H1 (cell line): Measurements from ENCODE around the gene MYMX. TPM values are rescaled to one million over a fixed set of nuclear protein-coding genes. Genes with fewer than 3 reads are reported as not detected.

ENCODE experiments used
- CTCF ChIA-PET: fragments of 300-600 bp; sonication (Branson Sonifier 250); formaldehyde crosslinking; loops from one replicate; lab custom pipeline; 2021; ENCODE audit not compliant: partially characterized antibody; lab: Charles Lee
- POLR2A ChIA-PET: fragments of 300-600 bp; sonication (Branson Sonifier 250); formaldehyde crosslinking; loops from one replicate; lab custom pipeline; 2021; ENCODE audit warnings: inconsistent platforms; ENCODE audit not compliant: partially characterized antibody; lab: Charles Lee
- DNase-seq, 2 experiments: peaks; one replicate each; pipeline versions ENCODE4 v3.0.0 to v3.0.0-alpha.2; 2010 to 2022; ENCODE audit warnings: low spot score in 2 of 2, low read depth in 1 of 2, mixed read lengths in 1 of 2
- FAIRE-seq: peaks from 2 replicates; lab custom pipeline; 2011; peaks lifted over from hg19 to GRCh38; lab: Jason Lieb, UNC
- H2AFZ ChIP-seq: 2 replicates; pipeline ENCODE4 v1.8.1; 2012; ENCODE audit warnings: low read length, inconsistent platforms
- H2AK5ac ChIP-seq: 2 replicates; pipeline ENCODE4 v1.6.1; 2013; ENCODE audit warnings: low read depth, low read length
- H2BK120ac ChIP-seq: replicated peaks from 2 replicates; pipeline ENCODE3; 2013; ENCODE audit warnings: low read depth, low read length, inconsistent platforms
- H2BK12ac ChIP-seq: 2 replicates; pipeline ENCODE4 v1.6.1; 2013; ENCODE audit warnings: low read depth, low read length
- H2BK15ac ChIP-seq: 2 replicates; pipeline ENCODE4 v1.6.1; 2013; ENCODE audit warnings: low read length
- H2BK20ac ChIP-seq: 2 replicates; pipeline ENCODE4 v1.6.1; 2013; ENCODE audit warnings: low read length
- H2BK5ac ChIP-seq: 2 replicates; pipeline ENCODE4 v1.6.1; 2013; ENCODE audit warnings: low read depth, low read length
- H3K14ac ChIP-seq: 2 replicates; pipeline ENCODE4 v1.6.1; 2013; ENCODE audit warnings: inconsistent platforms; ENCODE audit not compliant: insufficient read length
- H3K18ac ChIP-seq: 2 replicates; pipeline ENCODE4 v1.6.1; 2013; ENCODE audit warnings: low read length; ENCODE audit errors: extremely low read depth
- H3K23ac ChIP-seq: 2 replicates; pipeline ENCODE4 v1.6.1; 2013; ENCODE audit warnings: inconsistent platforms; ENCODE audit not compliant: insufficient read length
- H3K23me2 ChIP-seq: 2 replicates; pipeline ENCODE4 v1.6.1; 2013; ENCODE audit warnings: low read depth, low read length
- H3K27ac ChIP-seq: 2 replicates; pipeline ENCODE4 v1.6.1; 2011; ENCODE audit warnings: low read depth, low read length, inconsistent platforms
- H3K27me3 ChIP-seq, 4 experiments: replicated peaks in 1 of 4; 1 replicate in 1 of 4; 2 replicates in 3 of 4; pipeline versions ENCODE4 v1.6.1 to v1.8.1; 2011 to 2013; ENCODE audit warnings: low read length in 3 of 4, mild to moderate bottlenecking in 3 of 4, inconsistent platforms in 2 of 4, mixed read lengths in 2 of 4, moderate library complexity in 1 of 4; ENCODE audit not compliant: control insufficient read depth in 3 of 4, insufficient read depth in 3 of 4; ENCODE audit errors: extremely low read depth in 1 of 4
- H3K36me3 ChIP-seq, 4 experiments: 2 replicates each; pipeline versions ENCODE4 v1.6.1 to v1.8.1; 2011 to 2013; ENCODE audit warnings: mild to moderate bottlenecking in 4 of 4, low read length in 3 of 4, moderate library complexity in 2 of 4, control low read depth in 1 of 4, inconsistent platforms in 1 of 4; ENCODE audit not compliant: insufficient read depth in 4 of 4, control insufficient read depth in 2 of 4
- H3K4ac ChIP-seq: replicated peaks from 2 replicates; pipeline ENCODE3; 2013; ENCODE audit warnings: low read length, low read depth, mixed read lengths, inconsistent platforms; ENCODE audit not compliant: insufficient read length
- H3K4me1 ChIP-seq, 4 experiments: replicated peaks in 1 of 4; 1 replicate in 1 of 4; 2 replicates in 3 of 4; pipeline versions ENCODE4 v1.6.1 to v1.8.1; 2011 to 2013; ENCODE audit warnings: low read length in 3 of 4, inconsistent platforms in 2 of 4, mixed read lengths in 1 of 4; ENCODE audit not compliant: insufficient read depth in 4 of 4, control insufficient read depth in 3 of 4
- H3K4me2 ChIP-seq, 2 experiments: 2 replicates each; pipeline versions ENCODE4 v1.6.1 to v1.8.1; 2011 to 2013; ENCODE audit warnings: low read depth in 2 of 2, low read length in 2 of 2, control low read depth in 1 of 2, inconsistent platforms in 1 of 2, mild to moderate bottlenecking in 1 of 2; ENCODE audit not compliant: insufficient read depth in 1 of 2
- H3K4me3 ChIP-seq, 4 experiments: fragments of 200-600, 300-600 bp in 1 of 4; sonication (generic), shearing (Covaris generic), sonication (Bioruptor Twin) in 1 of 4; 2 replicates each; pipeline versions ENCODE4 v1.5.1 to v1.8.1; 2011 to 2016; ENCODE audit warnings: low read length in 4 of 4, low read depth in 3 of 4, control low read depth in 2 of 4, inconsistent platforms in 2 of 4, mild to moderate bottlenecking in 2 of 4, mixed read lengths in 1 of 4, moderate library complexity in 1 of 4; ENCODE audit not compliant: insufficient read depth in 2 of 4; ENCODE audit errors: extremely low read depth in 1 of 4
- H3K56ac ChIP-seq: replicated peaks from 2 replicates; pipeline ENCODE3; 2013; ENCODE audit warnings: low read depth, mild to moderate bottlenecking, mixed read lengths, low read length, inconsistent platforms; ENCODE audit not compliant: insufficient read length
- H3K79me1 ChIP-seq: 2 replicates; pipeline ENCODE4 v1.6.1; 2013; ENCODE audit warnings: low read depth, low read length, control low read depth
- H3K79me2 ChIP-seq, 2 experiments: 2 replicates each; pipeline versions ENCODE4 v1.6.1 to v1.8.1; 2012 to 2013; ENCODE audit warnings: low read length in 2 of 2, mild to moderate bottlenecking in 2 of 2, inconsistent platforms in 1 of 2; ENCODE audit not compliant: insufficient read depth in 2 of 2, control insufficient read depth in 1 of 2
- H3K9ac ChIP-seq, 4 experiments: replicated peaks in 1 of 4; 1 replicate in 1 of 4; 2 replicates in 3 of 4; pipeline versions ENCODE4 v1.6.1 to v1.8.1; 2011 to 2013; ENCODE audit warnings: low read depth in 3 of 4, low read length in 3 of 4, control low read depth in 2 of 4, mild to moderate bottlenecking in 2 of 4, moderate library complexity in 2 of 4, inconsistent platforms in 1 of 4; ENCODE audit errors: extremely low read depth in 1 of 4
- H3K9me3 ChIP-seq, 2 experiments: 2 replicates each; pipeline versions ENCODE4 v1.6.1 to v1.8.1; 2012 to 2013; ENCODE audit warnings: mild to moderate bottlenecking in 2 of 2, moderate library complexity in 2 of 2, control low read depth in 1 of 2, inconsistent platforms in 1 of 2, low read depth in 1 of 2, low read length in 1 of 2, mixed read lengths in 1 of 2; ENCODE audit not compliant: insufficient read depth in 2 of 2
- H4K20me1 ChIP-seq, 2 experiments: replicated peaks in 1 of 2; 2 replicates each; pipeline versions ENCODE3 to v1.8.1; 2011 to 2013; ENCODE audit warnings: inconsistent platforms in 2 of 2, low read length in 2 of 2, mild to moderate bottlenecking in 1 of 2; ENCODE audit not compliant: insufficient read depth in 2 of 2, control insufficient read depth in 1 of 2
- H4K5ac ChIP-seq: 2 replicates; pipeline ENCODE4 v1.6.1; 2013; ENCODE audit warnings: low read length, low read depth, mixed read lengths, inconsistent platforms; ENCODE audit not compliant: insufficient read length
- H4K8ac ChIP-seq: 2 replicates; pipeline ENCODE4 v1.8.0; 2013; ENCODE audit warnings: mild to moderate bottlenecking, moderate library complexity, low read length, inconsistent platforms; ENCODE audit not compliant: insufficient read depth; ENCODE audit errors: extremely low read depth
- H4K91ac ChIP-seq: replicated peaks from 2 replicates; pipeline ENCODE3; 2013; ENCODE audit warnings: low read length, mixed read lengths, inconsistent platforms; ENCODE audit not compliant: insufficient read length
- GABPA ChIP-seq: IDR thresholded peaks from 2 replicates; pipeline ENCODE4 v1.6.1; 2011; ENCODE audit warnings: mild to moderate bottlenecking, low read length, moderate library complexity, borderline replicate concordance; ENCODE audit not compliant: insufficient read depth
- RXRA ChIP-seq: IDR thresholded peaks from 2 replicates; pipeline ENCODE4 v1.6.1; 2011; ENCODE audit warnings: low read depth, mild to moderate bottlenecking, low read length, moderate library complexity; ENCODE audit not compliant: insufficient read depth
- SP1 ChIP-seq: IDR thresholded peaks from 2 replicates; pipeline ENCODE4 v1.6.1; 2011; ENCODE audit warnings: low read depth, low read length
- TCF12 ChIP-seq: IDR thresholded peaks from 2 replicates; pipeline ENCODE4 v1.6.1; 2011; ENCODE audit warnings: low read depth, mild to moderate bottlenecking, low read length
- ZNF274 ChIP-seq: IDR thresholded peaks from 2 replicates; pipeline ENCODE4 v1.7.0; 2012; ENCODE audit warnings: low read length, borderline replicate concordance; ENCODE audit errors: extremely low read depth
- WGBS, 2 experiments: shearing (Covaris generic) in 1 of 2; methylation state at CpG; one replicate each; pipeline versions ENCODE4 v1.1.6 to v1.1.7; 2013 to 2015; ENCODE audit warnings: low lambda C conversion rate in 2 of 2, mixed read lengths in 2 of 2, inconsistent platforms in 1 of 2, low coverage in 1 of 2, missing lambda C conversion rate in 1 of 2; ENCODE audit not compliant: insufficient replicate concordance in 2 of 2, insufficient coverage in 1 of 2, insufficient read length in 1 of 2; ENCODE audit errors: extremely low coverage in 1 of 2, missing lambda C conversion rate in 1 of 2; 5-methylcytosine and 5-hydroxymethylcytosine counted together
- polyA plus RNA-seq, 7 experiments: library from polyadenylated mRNA; depleted of rRNA in 3 of 7; stranded (reverse) in 5 of 7; unstranded in 2 of 7; fragments of >200 nt in 5 of 7; fragments of 200-250 nt in 2 of 7; gene quantifications; 1 replicate in 5 of 7; 2 replicates in 1 of 7; 4 replicates in 1 of 7; pipeline versions ENCODE4 v1.2.1 to v1.2.3, GENCODE V29; 2011 to 2013; ENCODE audit warnings: missing spikeins in 2 of 7, mixed read lengths in 2 of 7
- total RNA-seq: library from RNA; stranded (reverse); fragmentation: NEBNext Ultra II Directional; extraction: Animal tissue kit (Norgen Biotek cat#: 25700); gene quantifications from 2 replicates; pipeline ENCODE4 v1.2.1, GENCODE V29; 2021

Gene MYMX
- total and polyA plus RNA-seq, 2 of the 8 experiments (the other 6 are each of a cell fraction or from before 2014, with no cell fraction given), result 4.7 to 6.9 TPM

GRCh38 chr6:44260011-44260410 lies 43.3 kb downstream of the MYMX start:
- 94% methylated on average over 8 of the region's 8 CpGs; no CpG with 5 or more reads in 1 of the 2 experiments for WGBS, 2 experiments
- H3K4me2 ChIP-seq, result no peak overlapping the region
- no peaks in the 10 kb centered on the region for H3K9me3 ChIP-seq
- H2AK5ac ChIP-seq, result no peak overlapping the region
- H2BK20ac ChIP-seq, result no peak overlapping the region
- no peak overlapping the region for H2AFZ ChIP-seq
- DNase-seq, result no peak
- ChIA-PET POLR2A (interaction anchor here (0.9 to 15.1 kb wide), 2 partner anchors 19 to 61 kb away, joined by 3 to 581 read pairs; partner anchors contain the start of gene HSP90AB1), CTCF (interaction anchor here (1.7 kb wide), 1 partner anchor 25 kb away, joined by 4 read pairs; no protein-coding TSS in a partner anchor)
- no peak overlapping the region for H2BK12ac ChIP-seq
- no peak overlapping the region for H3K23ac ChIP-seq
- H4K91ac ChIP-seq, result no peak overlapping the region
- peaks cover 1 to 9% of the 10 kb centered on the region in 2 experiments for H4K20me1 ChIP-seq
- H2BK15ac ChIP-seq, result no peak overlapping the region
- H3K79me2 ChIP-seq, result peaks cover 0 to 22% of the 10 kb centered on the region in 2 experiments; a peak in 2 of 4 replicates
- peaks cover 6 to 42% (median 21%) of the 10 kb centered on the region in 4 experiments for H3K4me1 ChIP-seq
- H3K4me3 ChIP-seq, result no peak overlapping the region
- no peak overlapping the region for H3K14ac ChIP-seq
- H3K23me2 ChIP-seq, result peaks cover 17% of the 10 kb centered on the region
- FAIRE-seq, result no peak
- H4K8ac ChIP-seq, result no peak overlapping the region
- H3K27ac ChIP-seq, result no peak overlapping the region
- no peak overlapping the region for H3K4ac ChIP-seq
- no peak overlapping the region for H4K5ac ChIP-seq
- no peaks in the 10 kb centered on the region; a peak in 1 of 7 replicates for H3K27me3 ChIP-seq
- peaks cover 7% of the 10 kb centered on the region; the same call in 1 of the 2 replicates for H3K79me1 ChIP-seq
- no peak overlapping the region for H2BK120ac ChIP-seq
- H3K18ac ChIP-seq, result no peak overlapping the region
- no peak overlapping the region for H3K9ac ChIP-seq
- no peak overlapping the region for H3K56ac ChIP-seq
- peaks cover 4 to 13% (median 11%) of the 10 kb centered on the region in 4 experiments; a peak in 6 of 8 replicates for H3K36me3 ChIP-seq
- H2BK5ac ChIP-seq, result no peak overlapping the region
- TF ChIP-seq GABPA (no peak), SP1 (no peak), ZNF274 (no peak), TCF12 (no peak), RXRA (no peak)
